Activated CD4-positive, CD25-positive, alpha-beta regulatory T cell treated with anti-CD3 and anti-CD28 coated beads, Interleukin-2, amount 50 U/mL, for 24 hours (primary cell): ENCODE data around the gene ATP11C.

Experiments
- ATAC-seq, 2 donors: fragments of 150-1000 bp; cut with Tn5 transposase; one replicate each; pipeline ENCODE4 v1.10.0; 2021; ENCODE audit warnings: mild to moderate bottlenecking in 1 of 2, moderate library complexity in 1 of 2

The ATP11C gene

DNA sequence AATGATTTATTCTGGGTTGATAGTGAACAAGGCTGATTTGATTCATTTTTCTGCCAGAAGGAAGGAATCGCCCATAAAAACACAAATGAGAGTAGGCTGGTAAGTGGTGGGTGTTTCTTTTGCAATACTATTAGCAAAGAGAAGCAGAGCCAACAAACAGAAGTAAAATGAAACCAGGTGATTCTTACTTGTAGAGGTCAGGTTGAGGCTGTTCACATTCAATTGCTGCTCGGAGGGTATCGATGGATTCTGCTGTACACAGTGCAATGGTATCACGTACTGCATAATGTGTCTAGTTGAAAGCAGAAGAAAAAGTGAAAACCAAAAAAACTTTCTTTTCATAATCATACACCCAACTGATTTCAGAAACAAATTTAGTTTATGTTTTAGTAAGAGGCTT lies 130.8 kb downstream of the ATP11C start:
- ATAC-seq, result no peak

DNA sequence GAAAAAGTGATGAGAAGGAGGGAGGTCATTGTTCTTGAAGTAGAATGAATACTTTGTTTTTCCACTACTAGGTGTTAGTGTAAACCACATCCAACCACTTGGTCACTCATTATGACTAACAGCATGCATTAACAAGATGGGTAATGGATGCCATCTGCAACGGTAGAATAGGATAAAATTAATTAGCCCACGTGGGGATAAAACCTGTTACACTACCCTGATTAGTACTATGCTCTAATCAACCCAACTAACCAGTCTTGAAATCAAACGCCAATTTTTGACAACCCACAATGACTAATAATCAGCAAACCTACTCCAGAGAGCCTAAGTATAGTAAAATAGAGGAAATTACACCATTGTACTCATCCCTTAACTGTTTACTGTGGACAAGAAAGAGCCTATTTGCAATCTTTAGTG lies 131.4 kb downstream of the ATP11C start:
- no peak for ATAC-seq

DNA sequence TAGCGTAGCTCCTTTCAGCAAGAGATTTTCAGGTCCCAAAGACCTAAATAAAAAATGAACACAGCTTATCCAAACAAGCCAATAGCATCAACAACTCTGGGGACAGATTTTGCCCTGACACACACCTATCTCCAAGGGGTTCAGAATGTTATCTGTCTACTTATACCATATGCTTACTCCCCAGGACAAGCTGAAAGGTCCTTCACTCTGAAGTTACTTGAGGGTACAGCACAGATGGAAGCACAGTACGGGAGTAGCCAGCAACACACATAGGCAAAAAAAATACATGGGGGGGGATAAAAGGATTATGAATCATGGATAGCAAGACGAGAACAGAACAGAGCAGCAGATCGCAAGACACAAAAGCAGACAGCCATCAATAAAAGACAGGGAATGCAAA lies 134.2 kb downstream of the ATP11C start:
- no peak for ATAC-seq

GRCh38 chrX:139795196-139795595 lies 137.7 kb downstream of the ATP11C start:
- ATAC-seq, result peak; percentile 28 to 36

DNA sequence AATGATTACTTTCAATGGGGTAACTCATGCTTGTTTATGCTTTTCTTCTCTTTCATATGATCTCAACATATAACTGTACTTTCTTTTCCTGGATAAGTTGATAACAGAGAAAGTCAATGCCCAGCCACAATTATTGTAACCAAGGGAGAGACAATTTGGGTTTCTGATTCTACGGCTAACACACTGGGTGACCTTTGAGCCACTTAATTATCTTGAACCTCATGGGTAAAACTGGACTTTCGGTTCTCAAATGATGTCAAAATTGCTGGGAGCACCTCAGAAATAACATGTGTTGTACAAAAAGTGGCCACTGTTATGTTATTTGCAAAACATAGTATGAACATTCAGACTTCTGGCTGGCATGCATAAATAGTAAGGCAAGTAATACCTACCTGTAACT lies 145.3 kb downstream of the ATP11C start:
- ATAC-seq, result no peak

DNA sequence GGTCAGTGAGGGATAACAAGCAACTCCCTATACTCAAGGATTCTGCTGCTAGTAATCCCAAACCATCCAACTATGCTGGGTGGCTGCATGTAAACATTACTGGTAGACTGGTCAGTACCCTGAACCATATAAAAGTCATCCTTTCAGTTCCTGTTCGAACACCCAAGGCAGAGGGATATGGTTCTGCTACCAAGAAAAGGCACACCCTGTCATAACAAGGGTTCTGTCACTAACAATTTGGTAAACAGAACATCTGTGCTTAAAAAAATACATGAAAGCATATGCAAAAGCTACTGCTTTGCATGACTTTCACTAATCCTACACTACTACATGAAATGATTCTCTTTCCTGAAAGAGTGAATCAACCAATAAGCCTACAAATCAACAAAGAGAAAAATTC lies 148.0 kb downstream of the ATP11C start:
- ATAC-seq, result no peak

DNA sequence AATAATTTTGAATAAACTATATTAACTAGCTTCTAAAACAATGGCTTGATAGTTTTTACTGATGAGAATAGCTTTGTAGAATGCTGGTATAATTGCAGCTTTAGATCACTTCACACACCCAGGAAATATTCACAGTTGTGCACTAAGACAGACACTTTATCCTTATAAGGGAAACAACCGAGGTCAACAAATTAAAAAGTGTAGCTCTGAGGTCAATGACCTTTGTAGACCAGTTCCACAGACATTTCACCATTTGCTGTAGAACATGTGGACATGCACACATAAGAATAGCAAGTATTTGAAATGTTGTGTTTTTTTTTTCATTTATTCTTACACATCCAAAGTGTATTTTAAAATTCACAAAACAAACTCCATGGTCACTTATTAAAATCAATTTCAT lies 148.9 kb downstream of the ATP11C start:
- ATAC-seq, result no peak

GRCh38 chrX:139783030-139783429 lies 149.8 kb downstream of the ATP11C start:
- ATAC-seq, result no peak

DNA sequence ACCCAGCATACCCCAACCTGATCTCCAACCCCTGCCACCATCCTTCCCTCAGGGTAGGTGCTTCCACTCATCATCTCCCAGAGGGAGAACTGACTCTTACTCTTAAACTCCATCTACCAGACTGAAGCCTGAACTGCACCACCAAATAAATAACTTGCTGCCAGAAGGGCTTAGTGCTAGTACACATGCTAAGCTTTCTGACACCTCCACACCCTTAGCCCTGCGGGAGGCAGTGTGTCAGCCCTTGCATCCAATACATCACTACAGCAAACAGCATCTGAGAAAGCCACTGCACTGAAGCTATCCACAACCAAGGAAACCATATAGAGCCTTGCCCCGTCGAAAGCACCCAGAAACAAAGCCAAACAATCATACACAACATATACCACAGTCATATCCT lies 156.3 kb downstream of the ATP11C start:
- ATAC-seq, result no peak

- no peak for ATAC-seq
These were observed 162.5 kb downstream of the ATP11C start for GRCh38 chrX:139770366-139770765.

DNA sequence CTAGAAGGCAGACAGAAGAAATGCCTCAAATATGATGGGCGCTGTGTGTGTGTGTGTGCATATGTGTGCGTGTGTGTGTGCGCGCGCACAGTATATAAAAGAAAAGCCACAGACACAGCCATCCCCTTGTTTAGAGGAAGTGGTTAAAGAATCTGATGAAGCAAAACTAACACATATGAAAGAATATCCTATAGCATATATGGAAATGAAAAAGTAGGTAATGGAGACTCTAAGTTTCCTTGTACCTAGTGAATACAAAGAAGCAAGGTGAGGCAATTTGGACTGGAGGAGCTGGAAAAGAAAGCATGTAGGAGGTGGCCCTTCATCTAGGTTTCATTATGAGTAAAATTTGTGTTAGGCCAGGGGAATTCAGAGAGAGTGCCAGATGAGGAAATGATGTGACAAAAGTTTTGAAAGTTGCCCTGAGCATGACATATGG lies 166.3 kb downstream of the ATP11C start:
- ATAC-seq, result peak in 1 of 2 donors; percentile 36

DNA sequence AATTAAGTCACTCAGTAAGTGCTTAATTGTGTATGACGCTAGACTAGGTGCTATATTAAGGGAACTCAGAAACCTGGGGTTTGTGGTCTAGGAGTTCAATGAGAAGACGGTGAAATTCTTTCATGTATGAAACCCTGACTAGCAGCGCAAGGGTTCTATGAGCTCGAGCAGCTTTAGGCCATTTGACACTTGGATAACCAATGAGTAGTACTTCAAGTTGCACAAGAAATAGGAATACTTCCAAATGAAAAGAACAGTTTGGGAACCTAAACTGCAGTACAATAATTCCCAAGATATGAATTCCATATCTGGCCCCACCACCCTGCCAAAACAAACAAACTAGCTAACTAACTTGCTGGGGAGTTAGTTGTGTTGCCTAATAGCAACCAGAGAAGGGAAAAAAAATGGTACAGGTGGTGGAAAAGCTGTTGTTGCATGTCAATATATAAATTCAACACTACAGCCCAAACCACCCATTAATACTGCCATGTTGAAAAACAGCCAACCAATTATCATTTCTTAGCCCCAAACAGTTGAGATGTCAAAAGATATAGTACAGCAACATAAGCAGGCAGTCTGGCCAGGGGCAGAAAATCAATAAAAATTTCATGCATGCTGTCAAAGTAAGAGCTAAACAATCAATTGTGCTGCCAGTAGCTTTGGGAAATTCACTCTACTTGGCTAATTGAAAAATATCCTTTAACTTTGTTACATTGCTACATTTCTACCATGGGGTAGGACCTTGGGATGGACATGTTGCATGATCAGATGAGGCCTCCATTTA lies 170.3 kb downstream of the ATP11C start:
- ATAC-seq, result no peak

GRCh38 chrX:139759637-139760036 lies 173.2 kb downstream of the ATP11C start:
- ATAC-seq, result no peak

DNA sequence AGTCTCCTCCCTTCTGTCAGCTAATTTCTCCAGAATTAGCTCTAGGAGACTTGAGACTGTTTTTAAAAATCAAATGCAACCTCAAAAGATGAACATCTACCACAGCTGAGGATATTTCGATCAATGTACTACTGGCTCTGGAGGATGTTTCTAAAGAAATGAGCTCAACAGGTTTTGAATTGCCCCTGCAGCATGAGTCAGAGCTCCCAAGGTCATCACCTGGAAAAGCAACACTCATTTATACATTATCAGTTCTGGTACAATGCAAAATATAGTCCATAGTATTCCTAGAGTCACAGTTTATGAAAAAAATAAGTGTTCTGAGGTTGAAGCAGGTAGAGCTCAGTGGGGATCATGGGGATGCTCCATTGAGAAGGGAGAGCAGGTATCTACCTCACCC lies 174.0 kb downstream of the ATP11C start:
- ATAC-seq, result no peak

DNA sequence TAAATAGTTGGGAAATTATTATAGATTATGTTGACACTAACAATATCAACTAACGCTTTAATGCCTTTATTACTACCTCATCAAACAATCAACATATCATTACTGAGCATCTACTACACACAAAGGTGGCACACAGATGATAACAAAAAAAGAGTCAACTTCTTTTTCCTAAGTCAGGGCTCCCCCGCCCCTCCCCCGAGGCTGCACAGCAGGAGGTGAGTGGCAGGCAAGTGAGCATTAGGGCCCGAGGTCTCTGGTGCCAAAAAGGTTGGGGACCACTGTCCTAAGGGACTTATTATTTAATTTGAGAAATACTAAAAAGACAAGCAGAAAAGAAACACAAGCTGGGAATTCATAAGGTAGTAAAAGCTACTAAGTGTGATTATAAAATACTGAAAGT lies 174.6 kb downstream of the ATP11C start:
- ATAC-seq, result no peak

- ATAC-seq, result no peak
These were observed 181.8 kb downstream of the ATP11C start for GRCh38 chrX:139751053-139751452.

DNA sequence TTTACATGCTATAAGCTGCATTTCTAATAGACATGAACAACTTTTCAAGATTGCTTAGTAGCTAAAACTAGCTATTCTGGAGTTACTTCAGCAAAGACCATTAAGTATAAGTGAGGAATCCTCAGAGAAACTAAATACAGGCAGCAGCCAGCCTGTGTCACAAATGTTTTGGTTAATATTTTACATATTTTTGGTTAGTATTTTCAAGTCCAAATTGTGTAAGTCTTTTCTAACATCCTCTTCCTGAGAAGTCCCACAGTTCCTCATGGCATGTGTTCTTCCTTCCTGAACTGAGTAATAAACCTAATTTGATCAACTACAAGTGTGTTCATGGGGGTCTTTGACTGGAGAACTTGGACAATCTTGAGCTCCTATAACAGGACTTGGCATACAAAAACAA lies 182.5 kb downstream of the ATP11C start:
- no peak for ATAC-seq

DNA sequence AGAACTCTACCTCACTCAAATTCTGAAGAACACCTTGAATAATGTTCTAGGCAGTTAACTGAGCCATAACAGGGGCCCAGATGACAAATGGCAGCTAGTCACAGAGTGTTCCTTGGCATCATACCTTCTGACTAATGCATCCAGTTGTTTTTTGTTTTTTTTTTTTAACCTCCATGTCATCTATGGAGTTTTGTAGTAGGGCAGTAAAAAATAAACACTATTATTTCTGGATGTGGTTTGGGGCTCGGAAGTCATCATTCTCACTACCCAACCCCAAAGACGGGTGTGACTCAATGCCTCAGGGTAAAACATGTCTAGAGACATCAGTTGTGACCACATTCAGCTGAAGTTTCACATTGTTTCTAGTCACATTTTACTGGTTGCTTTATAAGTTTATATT lies 193.7 kb downstream of the ATP11C start:
- ATAC-seq, result peak; percentile 55 to 70

- ATAC-seq, result no peak
These were observed 194.3 kb downstream of the ATP11C start for GRCh38 chrX:139738581-139738980.

DNA sequence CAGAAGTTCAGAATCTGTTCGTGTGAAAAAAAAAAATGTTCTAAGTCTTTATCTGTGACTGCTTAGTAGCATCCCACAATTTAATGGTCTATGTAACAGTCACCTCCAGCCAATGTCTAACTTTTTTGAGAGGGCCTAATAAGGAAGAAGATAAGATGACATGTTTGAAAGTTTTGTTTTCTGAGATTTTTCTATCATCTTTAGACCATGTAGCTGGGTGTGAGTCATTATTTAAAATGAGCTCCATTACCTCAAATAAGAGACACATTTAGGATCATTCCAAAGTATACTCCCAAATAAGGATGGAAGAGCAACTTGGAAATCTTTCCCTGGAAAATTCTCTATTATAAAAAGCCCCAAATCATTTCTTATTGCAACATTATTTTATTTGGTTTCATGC lies 196.7 kb downstream of the ATP11C start:
- no peak for ATAC-seq

DNA sequence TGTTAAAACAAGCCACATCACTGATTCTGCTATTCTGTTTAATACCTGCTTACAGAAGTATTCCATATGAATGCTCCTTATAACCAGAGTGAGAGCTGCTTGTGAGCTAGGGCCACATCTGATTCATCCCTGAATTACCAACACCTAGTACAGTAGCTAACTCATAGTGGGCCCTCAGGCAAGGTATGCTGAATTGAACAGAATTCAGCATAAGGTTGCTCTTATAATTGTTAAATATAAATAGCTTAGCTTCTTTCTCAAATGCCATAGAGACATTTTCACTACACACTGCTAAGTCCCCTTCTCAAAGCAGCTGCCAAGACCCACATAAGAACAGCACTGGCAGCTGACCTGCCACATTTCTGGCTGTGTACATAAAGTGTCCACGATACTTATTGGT lies 197.9 kb downstream of the ATP11C start:
- no peak for ATAC-seq

DNA sequence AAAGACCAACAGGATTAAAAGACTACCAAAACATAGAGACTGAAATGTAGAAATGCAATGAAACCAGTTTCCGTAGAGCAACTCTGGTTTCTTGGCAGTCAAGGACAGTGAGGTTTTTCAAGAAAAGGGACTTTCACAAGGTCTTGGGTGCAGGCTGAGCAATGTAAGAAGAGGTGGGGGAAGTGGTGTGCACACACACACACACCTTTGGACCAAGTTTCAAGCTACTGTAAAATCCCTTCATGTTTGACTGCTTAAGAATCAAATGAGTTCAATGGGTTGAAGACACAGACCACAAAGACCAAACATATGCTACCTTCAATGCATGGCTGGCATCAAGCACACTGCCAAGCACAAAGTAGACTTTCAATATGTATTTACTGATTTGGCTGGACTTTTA lies 207.1 kb downstream of the ATP11C start:
- no peak for ATAC-seq

GRCh38 chrX:139724626-139725025 lies 208.2 kb downstream of the ATP11C start:
- no peak for ATAC-seq

GRCh38 chrX:139720979-139721378 lies 211.9 kb downstream of the ATP11C start:
- ATAC-seq, result no peak

DNA sequence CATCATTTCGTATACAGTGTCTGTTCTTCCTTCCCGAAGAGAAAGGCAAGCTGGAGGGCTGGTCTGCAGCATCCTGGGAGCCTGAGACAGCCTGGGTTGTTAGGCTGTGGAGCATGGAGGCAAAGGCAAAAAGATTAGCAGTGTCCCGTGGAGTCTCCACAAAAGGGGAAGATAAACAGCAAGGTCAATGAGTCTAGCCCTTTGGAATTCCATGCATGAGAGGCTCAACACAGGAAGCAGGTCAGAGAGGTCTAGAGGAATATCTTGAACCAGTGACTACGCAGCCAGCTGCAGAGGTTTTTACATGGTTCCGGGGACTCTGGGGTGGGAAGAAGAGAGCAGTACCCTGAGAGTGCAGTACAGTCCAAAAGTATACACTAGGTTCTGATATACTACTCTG lies 212.7 kb downstream of the ATP11C start:
- no peak for ATAC-seq
